KOPT-K1 (cell line): ENCODE measurements around the gene NEURL4.

Experiments
- H3K27ac ChIP-seq: fragments of 200-600 bp; sonication (generic); 2 replicates; pipeline ENCODE4 v1.5.1; 2016; ENCODE audit warnings: antibody characterized with exemption, mild to moderate bottlenecking, low read depth, low read length; ENCODE audit not compliant: poor library complexity, severe bottlenecking
- H3K36me3 ChIP-seq: fragments of 200-600 bp; sonication (generic); 2 replicates; pipeline ENCODE4 v1.5.1; 2017; ENCODE audit warnings: antibody characterized with exemption, mild to moderate bottlenecking, low read length, moderate library complexity; ENCODE audit not compliant: insufficient read depth
- H3K9me3 ChIP-seq: fragments of 200-600 bp; sonication (generic); 2 replicates; pipeline ENCODE4 v1.5.1; 2017; ENCODE audit warnings: antibody characterized with exemption, low read length, mild to moderate bottlenecking; ENCODE audit not compliant: insufficient read depth, poor library complexity, severe bottlenecking

Gene NEURL4

GRCh38 chr17:7307686-7308624 is 21.2 kb downstream of the NEURL4 start:
- H3K36me3 ChIP-seq: peaks cover 40% of the 10 kb centered on the region
- H3K9me3 ChIP-seq: no peaks in the 10 kb centered on the region
- H3K27ac ChIP-seq: peak overlapping the region; percentile 95

GRCh38 chr17:7306911-7307685 is 22.0 kb downstream of the NEURL4 start, which contains the start of gene EIF5A:
TSS of gene EIF5A (plus strand) at chr17:7307628. CDS start at chr17:7309636, 2,008 bp downstream.
- H3K9me3 ChIP-seq: no peaks in the 10 kb centered on the region
- peak within 1 kb of the TSS; percentile 95 for H3K27ac ChIP-seq
- H3K36me3 ChIP-seq: peaks cover 31% of the 10 kb centered on the region

GRCh38 chr17:7304179-7304578 is 25.0 kb downstream of the NEURL4 start:
- no peak overlapping the region for H3K27ac ChIP-seq
- H3K36me3 ChIP-seq: peaks cover 2% of the 10 kb centered on the region
- no peaks in the 10 kb centered on the region for H3K9me3 ChIP-seq

GRCh38 chr17:7296189-7296861 is 32.8 kb downstream of the NEURL4 start:
- Histone ChIP-seq H3K36me3 (no peaks in the 10 kb centered on the region), H3K27ac (no peak overlapping the region), H3K9me3 (no peaks in the 10 kb centered on the region)

- no peaks in the 10 kb centered on the region for H3K9me3 ChIP-seq
- no peaks in the 10 kb centered on the region for H3K36me3 ChIP-seq
- H3K27ac ChIP-seq: no peak overlapping the region
These were observed 33.6 kb downstream of the NEURL4 start for GRCh38 chr17:7295230-7296180.

- Histone ChIP-seq H3K36me3 (no peaks in the 10 kb centered on the region), H3K27ac (peak within 1 kb of the TSS; percentile 1), H3K9me3 (no peaks in the 10 kb centered on the region)
These were observed 34.5 kb downstream of the NEURL4 start, which contains the start of gene YBX2 for GRCh38 chr17:7294614-7295153. TSS of gene YBX2 (minus strand) at chr17:7294639. CDS start at chr17:7294500, 139 bp downstream.

GRCh38 chr17:7293816-7294613 is 35.1 kb downstream of the NEURL4 start:
- Histone ChIP-seq H3K27ac (no peak overlapping the region), H3K36me3 (no peaks in the 10 kb centered on the region), H3K9me3 (no peaks in the 10 kb centered on the region)

GRCh38 chr17:7293159-7293558 is 36.0 kb downstream of the NEURL4 start:
- H3K36me3 ChIP-seq: no peaks in the 10 kb centered on the region
- H3K27ac ChIP-seq: no peak overlapping the region
- H3K9me3 ChIP-seq: no peaks in the 10 kb centered on the region

GRCh38 chr17:7292729-7293128 is 36.4 kb downstream of the NEURL4 start:
- no peak overlapping the region for H3K27ac ChIP-seq
- no peaks in the 10 kb centered on the region for H3K36me3 ChIP-seq
- no peaks in the 10 kb centered on the region for H3K9me3 ChIP-seq

GRCh38 chr17:7292194-7292593 is 36.9 kb downstream of the NEURL4 start:
- Histone ChIP-seq H3K9me3 (no peaks in the 10 kb centered on the region), H3K36me3 (no peaks in the 10 kb centered on the region), H3K27ac (no peak overlapping the region)

GRCh38 chr17:7290685-7291084 is 38.5 kb downstream of the NEURL4 start:
- Histone ChIP-seq H3K36me3 (no peaks in the 10 kb centered on the region), H3K27ac (no peak overlapping the region), H3K9me3 (no peaks in the 10 kb centered on the region)

- Histone ChIP-seq H3K36me3 (no peaks in the 10 kb centered on the region), H3K27ac (no peak overlapping the region), H3K9me3 (no peaks in the 10 kb centered on the region)
These were observed 39.0 kb downstream of the NEURL4 start for GRCh38 chr17:7290166-7290565.
